Cardiac muscle cell (in vitro differentiated cells and primary cell): ENCODE data around the gene EARS2. TPM values are rescaled to one million over a fixed set of nuclear protein-coding genes. Genes with fewer than 3 reads are reported as not detected.
"Not testable (repeated sequence)": the region's sequence is repeated elsewhere in the genome, so short reads cannot be mapped to it uniquely, and the experiment has no call there.

ENCODE experiments used
- DNase-seq, 2 donors: peaks; one replicate each; pipeline versions ENCODE4 v3.0.0 to v3.0.0-alpha.2; 2010 to 2017; ENCODE audit warnings: low read depth in 1 of 2, low spot score in 1 of 2
- H3K27ac ChIP-seq: fragments of 200-600 bp; sonication (generic); 2 replicates; pipeline ENCODE4 v1.5.1; 2016
- H3K27me3 ChIP-seq: fragments of 200-600 bp; sonication (generic); 2 replicates; pipeline ENCODE4 v1.6.0; 2016; ENCODE audit warnings: control low read depth
- H3K36me3 ChIP-seq: fragments of 200-600 bp; sonication (generic); 2 replicates; pipeline ENCODE4 v1.5.1; 2016; ENCODE audit warnings: control low read depth
- H3K4me1 ChIP-seq: fragments of 200-600 bp; sonication (generic); 2 replicates; pipeline ENCODE4 v1.8.1; 2017; ENCODE audit warnings: low read depth, mild to moderate bottlenecking, mixed run types
- H3K4me3 ChIP-seq: fragments of 200-600 bp; sonication (generic); 2 replicates; pipeline ENCODE4 v1.5.1; 2016; ENCODE audit warnings: mild to moderate bottlenecking
- H3K9me3 ChIP-seq: fragments of 200-600 bp; sonication (generic); 2 replicates; pipeline ENCODE4 v1.5.1; 2017; ENCODE audit warnings: low read depth, mild to moderate bottlenecking, control low read depth
- CTCF ChIP-seq: IDR thresholded peaks from 2 replicates; pipeline ENCODE4 v1.5.1; 2012; ENCODE audit warnings: low read depth, mild to moderate bottlenecking, low read length
- polyA plus RNA-seq: library from polyadenylated mRNA; unstranded; fragments of >200 nt; fragmentation: Nextera tagmentation; extraction: Ambion mirVana; gene quantifications from 2 replicates; pipeline ENCODE4 v1.2.1, GENCODE V29; 2016
- total RNA-seq: library from RNA; depleted of rRNA; stranded (reverse); fragments of >200 nt; gene quantifications from 2 replicates; pipeline ENCODE4 v1.2.3, GENCODE V29; 2016

Gene EARS2
- total and polyA plus RNA-seq, 2 experiments from 2014 or later: 23.3 to 57.2 TPM

GRCh38 chr16:23512168-23512695 lies 44.9 kb downstream of the EARS2 start:
- no peak for DNase-seq
- no peaks in the 10 kb centered on the region for H3K27me3 ChIP-seq
- H3K36me3 ChIP-seq: no peaks in the 10 kb centered on the region
- no peaks in the 10 kb centered on the region for H3K4me1 ChIP-seq
- H3K9me3 ChIP-seq: no peaks in the 10 kb centered on the region
- H3K27ac ChIP-seq: no peak overlapping the region
- H3K4me3 ChIP-seq: no peak overlapping the region
- no peak for TF ChIP-seq CTCF

- no peak overlapping the region for H3K4me3 ChIP-seq
- no peaks in the 10 kb centered on the region for H3K9me3 ChIP-seq
- no peak for TF ChIP-seq CTCF
- H3K27me3 ChIP-seq: no peaks in the 10 kb centered on the region
- H3K27ac ChIP-seq: no peak overlapping the region
- H3K4me1 ChIP-seq: no peaks in the 10 kb centered on the region
- DNase-seq: no peak
- H3K36me3 ChIP-seq: no peaks in the 10 kb centered on the region
These were observed 45.4 kb downstream of the EARS2 start for GRCh38 chr16:23511731-23512130.

GRCh38 chr16:23510915-23511270 lies 46.3 kb downstream of the EARS2 start:
- not testable (repeated sequence) for DNase-seq, H3K9me3 ChIP-seq, H3K36me3 ChIP-seq, H3K27me3 ChIP-seq, H3K27ac ChIP-seq, H3K4me1 ChIP-seq
- H3K4me3 ChIP-seq: peak overlapping the region; percentile 72

- Histone ChIP-seq H3K36me3 (no peaks in the 10 kb centered on the region), H3K27me3 (no peaks in the 10 kb centered on the region), H3K4me1 (peaks cover 6% of the 10 kb centered on the region), H3K27ac (peak within 1 kb of the TSS; percentile 86), H3K9me3 (no peaks in the 10 kb centered on the region), H3K4me3 (peak within 1 kb of the TSS; percentile 72)
- DNase-seq: peak; percentile 86 to 90
- TF ChIP-seq CTCF: no peak
These were observed 46.8 kb downstream of the EARS2 start, which contains the start of gene GGA2 for GRCh38 chr16:23510164-23510914. Gene GGA2, minus strand, starts transcription at chr16:23510494. Its CDS starts 83 bp downstream, at chr16:23510411.

- Histone ChIP-seq H3K36me3 (no peaks in the 10 kb centered on the region), H3K4me3 (peak overlapping the region; percentile 72), H3K4me1 (peaks cover 11% of the 10 kb centered on the region), H3K27ac (peak overlapping the region; percentile 86), H3K9me3 (no peaks in the 10 kb centered on the region), H3K27me3 (no peaks in the 10 kb centered on the region)
- peak; percentile 38 to 72 for DNase-seq
- no peak for TF ChIP-seq CTCF
These were observed 47.4 kb downstream of the EARS2 start for GRCh38 chr16:23509782-23510163.

GRCh38 chr16:23509441-23509754 lies 47.8 kb downstream of the EARS2 start:
- TF ChIP-seq CTCF: no peak
- peaks cover 14% of the 10 kb centered on the region for H3K4me1 ChIP-seq
- no peaks in the 10 kb centered on the region for H3K27me3 ChIP-seq
- H3K9me3 ChIP-seq: no peaks in the 10 kb centered on the region
- no peaks in the 10 kb centered on the region for H3K36me3 ChIP-seq
- H3K4me3 ChIP-seq: peak overlapping the region; percentile 72
- peak overlapping the region; percentile 86 for H3K27ac ChIP-seq
- no peak for DNase-seq
